HEK293T (cell line): Measurements from ENCODE around the gene COL28A1.

ENCODE experiments used
- ELF4 ChIP-seq: fragments of 450-650 bp; IDR thresholded peaks from 2 replicates; pipeline ENCODE4 v1.6.1; 2017; ENCODE audit warnings: antibody characterized with exemption
- FOXK2 ChIP-seq: fragments of 450-650 bp; IDR thresholded peaks from 2 replicates; pipeline ENCODE4 v1.6.1; 2016; ENCODE audit warnings: mild to moderate bottlenecking
- FOXM1 ChIP-seq: fragments of 450-650 bp; IDR thresholded peaks from 2 replicates; pipeline ENCODE4 v1.6.1; 2017; ENCODE audit warnings: mild to moderate bottlenecking, borderline replicate concordance
- HDGF ChIP-seq: fragments of 450-650 bp; IDR thresholded peaks from 2 replicates; pipeline ENCODE4 v1.6.1; 2017; ENCODE audit warnings: antibody characterized with exemption, borderline replicate concordance
- NFRKB ChIP-seq: fragments of 450-650 bp; IDR thresholded peaks from 2 replicates; pipeline ENCODE4 v1.6.1; 2016; ENCODE audit warnings: mild to moderate bottlenecking, moderate library complexity
- ZNF384 ChIP-seq: fragments of 450-650 bp; IDR thresholded peaks from 2 replicates; pipeline ENCODE4 v1.6.1; 2016

- TF ChIP-seq NFRKB, result no peak
- TF ChIP-seq FOXM1, result no peak
- no peak for TF ChIP-seq FOXK2
- no peak for TF ChIP-seq ZNF384
- no peak for TF ChIP-seq ELF4
- no peak for TF ChIP-seq HDGF
These were observed 49.0 kb upstream of the COL28A1 start for GRCh38 chr7:7584653-7585052.
